ENCODE data around the gene GSTO2.
A peak's percentile ranks its signal among the peaks of the same experiment; 100 is the strongest.
"Not testable (repeated sequence)": the region's sequence is repeated elsewhere in the genome, so short reads cannot be mapped to it uniquely, and the experiment has no call there.

Gene GSTO2

GRCh38 chr10:104248931-104249330 lies 20.1 kb upstream of the GSTO2 start:
- H3K4ac ChIP-seq (ENCODE audit: low read depth, low read length); H3K14ac ChIP-seq (ENCODE audit: low read length); H3K27ac ChIP-seq (ENCODE audit: low read depth, low read length); H4K91ac ChIP-seq (ENCODE audit: low read depth, low read length); H3K36me3 ChIP-seq (ENCODE audit: control insufficient read depth in 1 of 2, insufficient read depth in 2 of 2, low read length in 2 of 2); H2AFZ ChIP-seq (ENCODE audit: insufficient read depth, low read length, poor library complexity); H3K4me2 ChIP-seq (ENCODE audit: low read length); H3K79me2 ChIP-seq (ENCODE audit: control insufficient read depth, insufficient read depth, low read length, poor library complexity); DNase-seq; H2BK12ac ChIP-seq (ENCODE audit: low read length); H3K18ac ChIP-seq (ENCODE audit: low read length); H3K27me3 ChIP-seq (ENCODE audit: insufficient read depth, low read length); H2BK120ac ChIP-seq (ENCODE audit: insufficient read depth, low read length, poor library complexity); H3K9ac ChIP-seq (ENCODE audit: low read length); H4K8ac ChIP-seq (ENCODE audit: low read depth, low read length); H3K4me3 ChIP-seq (ENCODE audit: low read depth, low read length); H3K9me3 ChIP-seq (ENCODE audit: insufficient read depth, low read depth, low read length); H2AK5ac ChIP-seq (ENCODE audit: low read length); H3K4me1 ChIP-seq (ENCODE audit: control insufficient read depth in 1 of 2, insufficient read depth in 2 of 2, low read length in 2 of 2); H4K12ac ChIP-seq (ENCODE audit: low read depth, low read length); H3K23ac ChIP-seq (ENCODE audit: low read length); H3K79me1 ChIP-seq (ENCODE audit: low read length); H2BK5ac ChIP-seq (ENCODE audit: low read depth, low read length, poor library complexity): not testable (repeated sequence)
- no CpG with 5 or more reads among the region's 11 CpGs for WGBS (ENCODE audit: extremely low coverage, insufficient coverage, insufficient read length)

- no peak overlapping the region for H2BK5ac ChIP-seq (ENCODE audit: low read depth, low read length, poor library complexity)
- no peak overlapping the region for H3K4me2 ChIP-seq (ENCODE audit: low read length)
- no peak overlapping the region for H3K4ac ChIP-seq (ENCODE audit: low read depth, low read length)
- no peak overlapping the region for H3K4me3 ChIP-seq (ENCODE audit: low read depth, low read length)
- no peak overlapping the region for H2BK120ac ChIP-seq (ENCODE audit: insufficient read depth, low read length, poor library complexity)
- no peak overlapping the region for H3K9ac ChIP-seq (ENCODE audit: low read length)
- H2AFZ ChIP-seq (ENCODE audit: insufficient read depth, low read length, poor library complexity): no peak overlapping the region
- no peak for DNase-seq
- H3K79me1 ChIP-seq (ENCODE audit: low read length): peaks cover 8% of the 10 kb centered on the region
- H3K27me3 ChIP-seq (ENCODE audit: insufficient read depth, low read length): no peaks in the 10 kb centered on the region
- H3K9me3 ChIP-seq (ENCODE audit: insufficient read depth, low read depth, low read length): peaks cover 5% of the 10 kb centered on the region
- no peak overlapping the region for H3K23ac ChIP-seq (ENCODE audit: low read length)
- H4K8ac ChIP-seq (ENCODE audit: low read depth, low read length): no peak overlapping the region
- peaks cover 0 to 6% of the 10 kb centered on the region in 2 experiments for H3K4me1 ChIP-seq (ENCODE audit: control insufficient read depth in 1 of 2, insufficient read depth in 2 of 2, low read length in 2 of 2)
- H4K12ac ChIP-seq (ENCODE audit: low read depth, low read length): no peak overlapping the region
- H3K27ac ChIP-seq (ENCODE audit: low read depth, low read length): no peak overlapping the region
- no peak overlapping the region for H2AK5ac ChIP-seq (ENCODE audit: low read length)
- no peak overlapping the region for H4K91ac ChIP-seq (ENCODE audit: low read depth, low read length)
- H3K18ac ChIP-seq (ENCODE audit: low read length): no peak overlapping the region
- no peak overlapping the region for H2BK12ac ChIP-seq (ENCODE audit: low read length)
- no CpG with 5 or more reads among the region's 1 CpG for WGBS (ENCODE audit: extremely low coverage, insufficient coverage, insufficient read length)
- peaks cover 7% of the 10 kb centered on the region for H3K79me2 ChIP-seq (ENCODE audit: control insufficient read depth, insufficient read depth, low read length, poor library complexity)
- H3K36me3 ChIP-seq (ENCODE audit: control insufficient read depth in 1 of 2, insufficient read depth in 2 of 2, low read length in 2 of 2): no peaks in the 10 kb centered on the region
- H3K14ac ChIP-seq (ENCODE audit: low read length): no peak overlapping the region
Measured at GRCh38 chr10:104250371-104250770, 18.6 kb upstream of the GSTO2 start.

- H3K36me3 ChIP-seq (ENCODE audit: control insufficient read depth in 1 of 2, insufficient read depth in 2 of 2, low read length in 2 of 2): no peaks in the 10 kb centered on the region
- H3K4me3 ChIP-seq (ENCODE audit: low read depth, low read length): no peak overlapping the region
- H4K91ac ChIP-seq (ENCODE audit: low read depth, low read length): no peak overlapping the region
- DNase-seq: peak; percentile 28 to 47
- H2AFZ ChIP-seq (ENCODE audit: insufficient read depth, low read length, poor library complexity): no peak overlapping the region
- H3K27me3 ChIP-seq (ENCODE audit: insufficient read depth, low read length): no peaks in the 10 kb centered on the region
- no peak overlapping the region for H3K27ac ChIP-seq (ENCODE audit: low read depth, low read length)
- no peak overlapping the region for H3K18ac ChIP-seq (ENCODE audit: low read length)
- H4K8ac ChIP-seq (ENCODE audit: low read depth, low read length): no peak overlapping the region
- no peak overlapping the region for H2BK5ac ChIP-seq (ENCODE audit: low read depth, low read length, poor library complexity)
- no peak overlapping the region for H3K9ac ChIP-seq (ENCODE audit: low read length)
- H2BK12ac ChIP-seq (ENCODE audit: low read length): no peak overlapping the region
- no CpG with 5 or more reads among the region's 6 CpGs for WGBS (ENCODE audit: extremely low coverage, insufficient coverage, insufficient read length)
- H3K4me1 ChIP-seq (ENCODE audit: control insufficient read depth in 1 of 2, insufficient read depth in 2 of 2, low read length in 2 of 2): peaks cover 0 to 6% of the 10 kb centered on the region in 2 experiments
- H4K12ac ChIP-seq (ENCODE audit: low read depth, low read length): no peak overlapping the region
- H3K23ac ChIP-seq (ENCODE audit: low read length): no peak overlapping the region
- H3K4ac ChIP-seq (ENCODE audit: low read depth, low read length): no peak overlapping the region
- no peak overlapping the region for H2BK120ac ChIP-seq (ENCODE audit: insufficient read depth, low read length, poor library complexity)
- H3K79me2 ChIP-seq (ENCODE audit: control insufficient read depth, insufficient read depth, low read length, poor library complexity): peaks cover 7% of the 10 kb centered on the region
- no peak overlapping the region for H3K4me2 ChIP-seq (ENCODE audit: low read length)
- H3K14ac ChIP-seq (ENCODE audit: low read length): no peak overlapping the region
- H3K79me1 ChIP-seq (ENCODE audit: low read length): peaks cover 8% of the 10 kb centered on the region
- no peak overlapping the region for H2AK5ac ChIP-seq (ENCODE audit: low read length)
- H3K9me3 ChIP-seq (ENCODE audit: insufficient read depth, low read depth, low read length): no peaks in the 10 kb centered on the region
Measured at GRCh38 chr10:104251443-104251842, 17.5 kb upstream of the GSTO2 start.

DNA sequence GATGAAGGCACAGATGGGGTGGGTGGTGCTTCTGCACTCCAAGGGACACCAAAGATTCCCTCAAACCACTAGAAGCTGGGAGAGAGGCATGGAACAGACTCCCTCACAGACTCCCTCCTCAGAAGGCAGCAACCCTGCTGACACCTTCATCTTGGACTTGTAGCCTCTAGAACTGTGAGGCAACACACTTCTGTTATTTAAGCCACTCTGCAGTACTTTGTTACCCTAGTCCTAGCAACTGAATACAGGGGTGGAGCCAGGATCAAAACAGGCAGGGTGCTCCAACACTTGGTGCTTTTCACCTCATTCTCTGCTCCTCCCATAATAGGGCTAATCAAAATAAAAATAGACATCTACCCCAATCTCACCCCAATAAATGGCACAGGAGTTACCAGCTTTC lies 16.6 kb upstream of the GSTO2 start:
- Histone ChIP-seq H3K27me3 (ENCODE audit: insufficient read depth, low read length) (no peaks in the 10 kb centered on the region), H3K9me3 (ENCODE audit: insufficient read depth, low read depth, low read length) (no peaks in the 10 kb centered on the region), H2BK120ac (ENCODE audit: insufficient read depth, low read length, poor library complexity) (no peak overlapping the region), H4K91ac (ENCODE audit: low read depth, low read length) (no peak overlapping the region), H3K9ac (ENCODE audit: low read length) (no peak overlapping the region), H3K4me1 (ENCODE audit: control insufficient read depth in 1 of 2, insufficient read depth in 2 of 2, low read length in 2 of 2) (peaks cover 0 to 6% of the 10 kb centered on the region in 2 experiments), H2BK12ac (ENCODE audit: low read length) (no peak overlapping the region), H4K8ac (ENCODE audit: low read depth, low read length) (no peak overlapping the region), H3K4me3 (ENCODE audit: low read depth, low read length) (no peak overlapping the region), H3K79me2 (ENCODE audit: control insufficient read depth, insufficient read depth, low read length, poor library complexity) (peaks cover 7% of the 10 kb centered on the region), H3K4ac (ENCODE audit: low read depth, low read length) (no peak overlapping the region), H4K12ac (ENCODE audit: low read depth, low read length) (no peak overlapping the region), H3K23ac (ENCODE audit: low read length) (no peak overlapping the region), H3K27ac (ENCODE audit: low read depth, low read length) (no peak overlapping the region), H3K18ac (ENCODE audit: low read length) (no peak overlapping the region), H3K14ac (ENCODE audit: low read length) (no peak overlapping the region), H3K4me2 (ENCODE audit: low read length) (no peak overlapping the region), H2AK5ac (ENCODE audit: low read length) (no peak overlapping the region), H2BK5ac (ENCODE audit: low read depth, low read length, poor library complexity) (no peak overlapping the region), H3K79me1 (ENCODE audit: low read length) (peaks cover 8% of the 10 kb centered on the region), H3K36me3 (ENCODE audit: control insufficient read depth in 1 of 2, insufficient read depth in 2 of 2, low read length in 2 of 2) (no peaks in the 10 kb centered on the region), H2AFZ (ENCODE audit: insufficient read depth, low read length, poor library complexity) (no peak overlapping the region)
- no peak for DNase-seq

Measured in trophoblast cell (in vitro differentiated cells and primary cell).